Activated naive CD4-positive, alpha-beta T cell treated with anti-CD3 and anti-CD28 coated beads, Interleukin-2, amount 50 U/mL, for 16 hours (primary cell): ENCODE data around the gene UBE2E1.

Experiments
- DNase-seq: peaks from one replicate; pipeline ENCODE4 v3.0.0-alpha.2; 2020

The UBE2E1 gene

DNA sequence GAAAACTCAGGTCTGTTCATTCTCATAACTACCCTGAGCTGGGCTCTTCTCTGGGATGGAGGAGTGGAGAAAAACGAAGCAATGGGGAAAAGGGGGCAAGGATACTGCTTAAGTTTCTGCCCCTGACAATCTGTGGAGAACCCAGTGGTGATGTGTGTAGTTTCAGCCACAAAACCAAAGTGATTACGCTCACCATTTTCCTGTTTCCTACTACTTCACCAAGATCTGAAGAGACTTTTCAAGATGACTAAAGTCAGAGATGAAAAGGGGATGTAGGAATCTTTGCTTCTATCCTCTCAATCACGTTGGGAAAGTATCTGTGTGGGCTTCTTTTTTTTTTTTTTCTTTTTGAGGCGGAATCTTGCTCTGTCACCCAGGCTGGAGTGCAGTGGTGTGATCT is 8.3 kb upstream of the UBE2E1 start:
- no peak for DNase-seq

DNA sequence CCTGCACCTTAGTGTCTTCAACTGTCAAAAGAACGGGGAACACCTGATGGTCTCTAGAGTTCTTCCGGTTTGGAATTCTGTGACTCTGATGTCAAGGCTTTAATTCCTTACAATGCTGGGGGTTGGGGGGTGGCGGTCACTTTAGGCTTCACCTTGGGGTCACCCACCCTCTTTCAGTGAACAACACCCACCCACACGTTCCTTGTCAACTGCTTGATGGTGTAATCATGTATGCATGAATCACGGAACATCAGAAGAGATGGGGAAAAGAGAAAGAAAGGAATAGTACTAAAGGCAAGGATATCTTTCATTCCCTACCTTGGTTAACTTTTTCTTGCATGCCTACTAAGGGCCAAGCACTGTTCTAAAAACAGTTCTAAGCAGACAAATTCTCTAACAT is 7.3 kb upstream of the UBE2E1 start:
- no peak for DNase-seq

DNA sequence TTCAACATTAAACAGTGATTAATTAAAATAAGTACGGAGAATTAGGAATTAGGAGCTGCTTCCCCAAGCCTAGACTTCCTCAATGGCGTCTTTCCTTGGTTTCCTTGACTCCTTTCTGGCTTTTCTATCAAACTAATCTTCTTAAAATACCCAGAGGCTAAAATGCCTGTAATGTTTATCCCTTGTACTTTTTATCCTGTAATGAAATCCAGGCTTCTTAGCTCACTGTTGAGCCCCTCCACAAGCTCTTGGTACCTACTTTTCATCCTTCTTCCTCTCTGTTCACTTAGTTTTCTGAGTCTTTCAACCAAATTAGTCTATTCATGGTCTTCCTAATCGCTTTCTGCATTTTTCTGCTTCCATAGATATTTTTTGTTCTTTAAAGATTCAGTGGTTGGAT is 6.9 kb upstream of the UBE2E1 start:
- DNase-seq: no peak

DNA sequence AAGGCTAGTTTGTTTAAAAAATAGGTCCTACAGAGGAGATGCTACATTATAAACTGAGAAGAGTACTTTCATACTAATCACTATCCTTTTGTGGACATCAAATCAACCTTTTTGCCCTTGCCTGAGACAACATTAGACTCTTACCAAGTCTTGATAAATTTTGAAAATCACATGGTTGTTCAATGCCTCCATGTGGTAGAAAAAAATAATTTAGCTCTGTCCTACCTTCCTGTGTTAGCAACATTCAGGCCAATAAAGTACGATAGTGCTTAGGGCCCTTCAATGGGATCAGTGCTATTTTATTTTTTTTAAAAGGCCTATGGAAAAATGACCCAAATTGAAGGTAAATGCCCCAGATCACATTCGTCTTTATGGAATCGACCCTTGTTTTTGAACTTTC is 5.0 kb upstream of the UBE2E1 start:
- no peak for DNase-seq

DNA sequence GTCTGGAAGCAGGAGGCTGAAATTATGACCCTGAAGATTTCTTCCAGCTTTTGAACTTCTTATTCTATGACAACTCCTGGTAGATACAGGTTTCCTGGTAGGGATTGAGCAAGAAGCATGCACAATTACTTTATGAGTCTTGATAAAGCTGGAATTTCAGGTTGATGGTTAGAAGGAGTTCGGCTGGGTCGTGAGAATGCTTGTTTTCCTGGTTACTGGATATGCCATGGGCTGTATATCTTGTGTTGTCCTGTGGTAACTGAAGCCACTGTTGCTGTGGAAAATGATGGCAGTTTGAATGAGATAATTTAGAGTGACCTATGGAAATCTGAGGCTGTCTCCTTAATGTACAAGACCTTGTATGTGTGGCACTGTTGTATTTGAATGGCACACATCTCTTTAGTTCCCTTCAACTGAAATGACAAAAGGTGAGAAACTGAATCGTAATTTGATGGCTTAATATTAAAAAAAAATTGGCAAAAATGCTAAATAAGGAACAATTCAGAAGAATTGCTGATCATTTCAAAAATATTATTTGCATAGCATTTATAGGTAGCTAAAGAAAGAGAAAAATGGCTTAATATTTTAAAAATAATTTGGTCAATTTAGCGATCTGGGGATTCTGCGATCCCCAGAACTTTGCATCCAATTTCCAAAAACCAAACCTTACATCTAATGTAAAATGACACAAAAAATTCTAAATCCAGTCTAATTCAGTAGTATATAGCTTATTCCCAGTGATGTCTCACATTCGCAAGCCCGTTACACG is 1.1 kb upstream of the UBE2E1 start:
- DNase-seq: no peak

DNA sequence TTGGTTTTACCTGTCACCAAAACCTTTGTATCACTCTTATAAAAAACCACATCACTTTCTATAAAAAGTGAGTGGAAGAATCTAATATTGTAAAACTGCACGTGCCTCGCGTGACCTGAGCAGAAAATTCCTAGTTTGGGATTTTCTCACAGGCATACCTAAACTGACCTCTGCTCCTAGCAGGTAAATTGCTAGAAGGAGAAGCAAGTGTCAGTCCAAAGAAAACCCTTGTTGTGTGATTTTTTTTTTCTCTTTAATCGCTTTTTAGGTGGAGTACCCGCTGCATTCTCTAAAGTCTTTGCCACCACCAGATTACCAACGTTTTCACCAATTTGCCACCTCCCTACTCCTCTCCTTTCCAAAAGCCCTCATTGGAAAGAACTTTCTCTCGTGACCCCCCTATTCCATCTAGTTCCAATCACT is 534 bp upstream of the UBE2E1 start:
- DNase-seq: no peak

DNA sequence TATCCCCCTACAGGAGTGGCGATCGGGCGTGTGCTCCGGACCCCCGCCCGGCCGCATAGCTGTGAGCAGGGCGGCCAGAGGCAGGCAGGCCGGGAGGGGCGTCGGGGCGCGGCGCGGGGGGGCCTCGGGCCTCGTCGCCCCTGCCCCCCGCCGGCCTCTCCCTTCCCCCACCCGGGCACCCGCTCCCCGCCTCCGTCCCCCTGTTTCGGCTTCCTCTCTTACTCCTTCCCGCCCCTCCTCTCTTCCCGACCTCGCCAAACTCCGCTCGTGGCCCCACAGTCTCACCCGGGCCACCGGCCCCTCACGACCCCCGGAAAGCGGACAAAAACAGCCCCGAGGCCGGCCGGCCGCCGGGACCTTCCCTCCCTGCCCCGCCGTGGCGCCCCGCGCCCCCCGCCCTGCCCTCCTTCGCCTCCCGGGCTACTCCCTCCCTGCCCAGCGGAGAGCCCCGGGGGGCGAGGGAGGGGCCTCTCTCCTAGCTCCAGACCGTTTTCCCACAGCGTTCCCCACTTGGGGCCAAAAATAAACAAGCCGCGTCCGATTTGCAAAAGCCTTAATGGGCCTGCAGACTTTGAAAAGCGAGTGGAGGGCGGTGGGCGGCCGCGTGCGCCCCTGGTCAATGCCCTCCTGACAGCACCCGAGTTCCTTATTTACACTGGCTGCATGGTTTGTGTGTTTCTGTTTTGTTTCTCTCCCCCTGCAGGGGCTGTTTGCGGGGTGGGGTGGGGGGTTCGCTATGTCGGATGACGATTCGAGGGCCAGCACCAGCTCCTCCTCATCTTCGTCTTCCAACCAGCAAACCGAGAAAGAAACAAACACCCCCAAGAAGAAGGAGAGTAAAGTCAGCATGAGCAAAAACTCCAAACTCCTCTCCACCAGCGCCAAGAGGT is 1.0 kb downstream of the UBE2E1 start:
- DNase-seq: peak; percentile 19

DNA sequence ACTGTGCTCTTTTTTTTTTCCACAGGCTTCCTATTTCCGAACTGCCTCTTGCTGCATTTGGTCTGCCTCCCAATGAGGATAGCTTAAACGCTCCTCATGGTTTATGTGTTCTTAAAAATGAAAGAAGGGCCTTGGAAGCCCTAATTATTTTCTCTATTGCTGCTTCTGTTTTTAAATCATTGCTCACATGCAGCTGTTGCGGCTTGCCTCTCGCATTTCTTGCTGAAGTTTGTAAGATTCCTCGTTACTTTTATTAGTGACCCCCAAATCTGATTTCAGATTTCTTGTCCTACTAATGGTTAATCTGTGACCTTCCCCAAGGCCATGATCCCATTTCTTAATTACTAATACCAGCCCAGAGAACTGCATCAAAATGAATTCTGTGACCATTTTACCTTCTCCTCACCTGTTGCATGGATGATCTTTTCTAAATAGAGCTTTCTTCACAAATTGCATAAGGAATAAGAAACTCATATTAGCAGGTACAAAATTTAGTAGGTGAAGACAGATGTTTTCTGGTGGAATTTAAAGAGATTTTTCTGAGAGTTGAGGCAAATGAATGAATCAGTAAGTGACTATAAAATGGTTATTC is 1.8 kb downstream of the UBE2E1 start:
- DNase-seq: no peak

DNA sequence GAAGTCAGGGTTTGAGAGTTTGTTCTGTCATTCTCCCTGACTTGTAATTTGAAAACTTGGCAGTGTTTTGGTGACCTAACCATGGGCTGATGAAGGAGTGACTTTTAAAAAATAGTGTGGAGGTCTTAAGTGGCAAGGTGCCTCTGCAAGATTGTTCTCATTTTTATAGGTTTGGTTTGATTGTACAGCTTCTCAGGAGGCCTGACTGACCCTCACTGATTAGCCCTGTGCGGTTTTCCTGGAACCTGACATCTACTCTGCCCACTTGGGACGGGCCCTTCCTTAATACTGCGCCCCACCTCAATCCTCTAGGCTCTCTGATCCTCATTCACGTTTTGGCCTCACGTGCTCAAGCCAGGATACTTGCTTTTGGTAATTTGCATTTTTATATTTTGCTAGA is 2.8 kb downstream of the UBE2E1 start:
- no peak for DNase-seq

DNA sequence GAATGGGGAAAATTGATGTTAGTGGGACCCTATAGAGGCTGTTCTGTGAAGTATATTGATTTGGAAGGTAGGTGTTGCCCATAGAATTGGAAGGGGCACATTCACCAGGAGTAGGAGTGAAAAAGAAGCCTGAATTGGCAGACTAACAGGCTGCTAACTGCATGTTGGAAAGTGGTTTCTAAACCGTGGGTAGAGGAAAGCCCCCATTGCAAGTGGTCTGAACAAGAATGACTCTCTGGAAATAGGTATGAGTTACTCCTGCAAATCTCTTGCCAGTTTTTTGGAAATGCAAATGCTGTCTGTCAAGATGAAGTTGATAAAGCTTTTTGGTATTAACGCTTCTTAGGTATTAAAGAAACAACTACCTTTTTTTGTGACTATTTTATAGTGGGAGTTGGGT is 3.5 kb downstream of the UBE2E1 start:
- DNase-seq: no peak

DNA sequence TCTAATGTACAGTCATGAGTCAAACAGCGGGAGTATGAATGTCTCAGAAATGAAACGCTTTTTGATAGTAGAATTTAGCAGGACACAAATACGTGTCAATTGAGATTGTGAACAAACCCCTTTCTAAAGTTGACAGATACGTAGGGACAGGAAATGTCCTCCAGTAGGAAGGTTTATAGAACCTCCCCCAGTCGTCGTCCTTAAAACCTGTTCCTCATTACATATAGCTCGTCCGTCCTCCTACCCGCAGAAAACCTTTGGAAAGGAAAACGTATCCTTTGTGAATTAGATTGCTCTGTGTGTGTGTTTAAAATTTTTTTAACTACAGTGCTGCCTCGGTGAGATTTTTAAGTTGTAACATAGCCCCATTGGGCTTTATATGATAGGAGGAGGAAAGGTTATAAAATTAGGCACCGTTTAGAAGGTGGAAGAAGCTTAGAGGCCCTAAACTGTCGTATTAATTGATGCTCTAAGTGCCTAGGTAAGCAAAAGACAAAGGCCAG is 4.1 kb downstream of the UBE2E1 start:
- DNase-seq: no peak

DNA sequence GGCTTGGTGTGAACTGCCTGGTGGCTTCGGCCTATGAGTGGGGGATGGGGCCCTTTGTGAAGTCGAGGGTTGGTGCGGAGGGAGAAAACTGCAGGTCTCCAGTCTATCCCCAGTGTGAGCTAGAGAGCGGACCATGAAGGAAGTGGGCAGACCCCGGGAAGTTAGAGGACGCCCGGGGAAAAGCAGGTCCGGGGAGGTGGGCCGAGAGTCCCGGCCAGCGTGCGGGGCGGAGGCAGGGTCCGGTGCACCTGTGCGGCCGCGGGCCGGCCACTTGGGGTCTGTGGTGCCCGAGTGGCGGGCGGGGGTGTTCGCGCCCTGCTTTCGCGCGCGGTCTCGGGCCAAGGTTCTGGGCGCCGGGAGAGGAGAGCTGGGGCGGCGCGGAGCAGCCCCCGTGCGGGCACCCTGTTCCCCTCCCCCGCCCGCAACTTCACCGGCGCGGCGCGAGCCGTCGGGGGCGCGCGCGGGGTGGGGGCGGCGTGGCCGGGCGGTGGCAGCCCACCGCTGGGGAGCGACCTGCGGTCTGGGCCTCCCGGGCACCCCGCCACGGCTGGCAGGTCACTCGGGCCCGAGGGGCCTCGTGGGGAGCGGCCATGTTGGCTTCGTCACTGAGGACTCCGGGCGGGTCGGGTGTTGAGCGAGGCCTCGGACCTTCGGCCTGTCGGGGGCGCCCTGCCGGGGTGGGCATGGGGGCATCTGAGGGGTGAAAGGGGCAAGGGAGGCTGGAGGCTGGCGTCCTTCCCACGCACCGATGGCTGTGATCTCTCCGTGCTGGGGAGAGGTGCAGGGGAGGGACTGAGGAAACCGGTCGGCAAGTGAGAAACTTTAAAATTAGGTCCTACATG is 4.8 kb downstream of the UBE2E1 start:
- DNase-seq: peak; percentile 54

DNA sequence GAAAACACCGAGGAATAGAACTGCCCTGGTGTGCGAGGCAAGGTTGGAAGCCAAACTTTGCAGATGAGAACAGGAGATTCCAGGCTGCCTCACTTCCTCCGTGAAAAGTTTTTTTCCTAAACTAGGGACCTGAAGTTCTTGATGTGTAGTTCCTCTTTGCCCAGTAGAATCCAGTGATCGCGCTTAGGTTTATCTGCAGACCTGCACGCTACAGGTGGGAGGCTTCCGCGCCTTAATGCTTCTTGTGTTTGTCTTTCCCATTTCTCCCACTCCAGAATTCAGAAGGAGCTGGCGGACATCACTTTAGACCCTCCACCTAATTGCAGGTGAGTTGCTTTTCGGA is 5.4 kb downstream of the UBE2E1 start:
- no peak for DNase-seq

DNA sequence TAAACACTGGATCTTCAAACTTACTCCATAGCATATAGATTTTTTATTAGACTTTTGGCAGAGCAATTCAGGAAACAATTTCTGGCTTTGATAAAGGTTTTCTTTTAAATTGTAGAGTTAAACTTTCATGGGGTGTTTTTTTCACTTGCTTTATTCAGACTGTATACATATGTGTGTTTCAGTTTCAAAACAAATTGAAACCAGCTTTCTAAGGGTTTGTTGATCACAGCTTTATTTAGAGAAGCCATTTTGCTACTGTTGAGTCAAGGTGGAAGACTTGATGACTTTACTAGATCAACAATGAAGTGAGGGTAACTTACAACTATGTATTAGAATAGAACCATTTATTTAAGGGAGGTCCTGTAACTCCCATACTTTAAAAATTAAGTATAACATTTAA is 6.2 kb downstream of the UBE2E1 start:
- no peak for DNase-seq

DNA sequence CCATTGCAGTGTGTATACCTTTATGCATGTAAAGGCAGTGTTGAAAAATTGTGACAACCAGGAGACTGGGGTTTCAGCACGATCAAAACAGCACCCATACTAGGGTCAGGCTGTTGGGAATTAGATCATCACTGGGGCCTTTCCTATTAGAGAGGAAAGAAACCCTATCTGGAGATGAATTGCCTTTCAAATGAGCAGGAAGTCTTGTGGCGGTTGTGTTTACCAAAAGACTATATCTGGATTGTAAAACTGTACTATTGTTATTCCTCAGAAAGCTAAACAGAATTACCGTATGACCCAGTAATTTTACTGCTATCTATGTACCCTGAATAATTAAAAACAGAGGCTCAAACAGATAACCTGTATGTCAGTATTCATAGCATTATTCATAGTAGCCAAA is 10.1 kb downstream of the UBE2E1 start:
- no peak for DNase-seq

DNA sequence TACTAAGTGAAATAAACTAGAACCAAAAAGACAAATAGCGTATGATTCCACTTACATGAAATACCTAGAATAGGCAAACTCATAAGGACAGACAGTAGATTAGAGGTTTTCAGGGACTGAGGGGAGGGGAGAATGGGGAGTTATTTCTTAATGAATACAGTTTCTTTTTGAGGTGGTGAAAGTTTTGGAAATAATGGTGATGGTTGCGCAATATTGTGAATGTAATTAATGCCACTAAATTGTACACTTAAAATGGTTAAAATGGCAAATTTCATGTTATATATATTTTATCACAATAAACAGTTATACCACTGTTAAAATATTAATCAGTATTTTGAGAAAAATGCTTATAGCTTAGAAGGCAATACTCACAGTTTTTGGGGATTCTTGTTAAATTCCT is 11.0 kb downstream of the UBE2E1 start:
- no peak for DNase-seq

DNA sequence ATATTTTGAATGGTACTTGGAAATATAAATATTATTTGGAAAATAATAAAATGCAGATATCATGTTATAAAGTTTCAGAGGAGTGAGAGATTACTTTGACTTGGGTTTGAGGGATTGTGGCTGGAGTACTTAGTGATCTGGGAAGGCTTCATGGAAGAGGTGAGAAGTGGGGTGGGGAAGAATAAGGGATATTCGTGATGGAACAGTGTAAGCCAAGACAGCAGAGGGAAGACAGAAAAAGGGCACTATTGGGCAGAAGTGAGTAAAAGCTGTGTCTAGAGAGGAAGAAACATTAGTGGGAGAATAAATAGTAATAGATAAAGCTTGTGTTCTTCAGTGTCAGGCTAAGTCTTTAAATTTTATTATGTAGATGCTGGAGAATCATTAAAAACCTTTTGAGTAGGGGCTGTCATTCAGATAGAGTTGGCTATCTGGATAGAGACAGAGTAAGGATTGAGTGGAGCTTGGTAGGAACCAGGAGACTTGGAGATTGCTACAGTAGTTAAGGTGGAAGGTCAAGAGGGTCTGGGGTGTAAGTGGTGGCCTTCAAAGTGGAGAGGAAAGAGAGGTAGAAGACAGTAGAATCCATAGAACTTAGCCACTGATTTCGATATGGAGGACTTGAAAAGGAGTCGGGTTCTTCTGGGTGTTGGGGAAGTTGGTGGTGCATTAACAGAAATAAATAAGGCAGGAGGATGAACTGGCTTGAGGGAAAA is 11.9 kb downstream of the UBE2E1 start:
- DNase-seq: no peak

DNA sequence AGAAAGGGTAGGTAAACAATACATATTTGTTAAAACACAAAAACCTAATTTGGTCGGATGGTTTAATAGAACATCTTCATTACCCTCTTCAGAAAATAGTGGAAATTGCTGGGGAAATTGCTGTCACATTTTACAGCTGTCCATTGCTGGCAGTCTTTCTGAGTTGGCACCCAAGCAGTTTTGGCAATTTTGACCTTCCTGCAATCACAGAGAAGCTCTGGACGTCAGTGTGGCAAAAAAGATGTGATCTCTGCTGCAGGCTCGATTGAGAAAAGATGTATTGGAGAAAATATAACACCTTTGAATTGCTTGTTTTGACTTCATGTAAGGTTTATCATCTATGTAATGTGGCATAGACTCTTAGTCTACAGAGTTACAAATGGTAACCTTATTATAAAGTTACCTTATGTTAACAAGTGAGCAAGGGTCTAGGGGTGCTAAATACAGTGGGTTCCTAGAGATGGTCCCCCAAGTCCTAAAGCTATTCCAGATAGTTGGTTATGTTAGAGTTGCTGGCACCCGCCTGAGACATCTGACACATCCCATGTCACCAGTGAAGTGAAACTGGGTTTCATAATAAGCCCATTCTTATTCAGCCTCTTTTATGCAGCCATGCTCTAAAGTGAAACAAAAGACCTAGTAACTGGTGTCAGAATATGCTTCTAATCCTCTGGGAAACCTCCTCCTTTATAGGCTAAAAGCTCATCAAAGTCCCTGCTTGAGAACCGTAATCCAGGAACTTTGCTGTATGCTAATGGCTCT is 14.0 kb downstream of the UBE2E1 start:
- DNase-seq: no peak

DNA sequence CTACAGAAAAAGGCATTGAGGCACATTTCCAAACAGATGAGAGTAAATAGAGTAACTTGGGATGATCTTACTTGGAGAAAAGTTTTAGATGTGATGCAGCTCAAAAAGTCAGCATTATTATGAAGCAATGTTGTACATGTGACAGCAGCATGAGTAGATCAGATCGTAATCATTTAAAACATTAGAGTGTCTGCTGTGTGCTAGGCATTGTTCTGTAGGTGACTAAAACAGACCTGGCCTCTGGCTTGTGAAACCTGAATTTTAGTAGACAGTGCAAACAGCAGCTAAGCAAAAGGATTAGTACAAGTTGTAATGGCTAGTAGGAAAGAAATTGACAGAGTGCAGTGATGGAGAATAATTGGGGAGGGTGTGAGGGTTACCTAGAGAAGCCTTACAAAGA is 15.1 kb downstream of the UBE2E1 start:
- no peak for DNase-seq

DNA sequence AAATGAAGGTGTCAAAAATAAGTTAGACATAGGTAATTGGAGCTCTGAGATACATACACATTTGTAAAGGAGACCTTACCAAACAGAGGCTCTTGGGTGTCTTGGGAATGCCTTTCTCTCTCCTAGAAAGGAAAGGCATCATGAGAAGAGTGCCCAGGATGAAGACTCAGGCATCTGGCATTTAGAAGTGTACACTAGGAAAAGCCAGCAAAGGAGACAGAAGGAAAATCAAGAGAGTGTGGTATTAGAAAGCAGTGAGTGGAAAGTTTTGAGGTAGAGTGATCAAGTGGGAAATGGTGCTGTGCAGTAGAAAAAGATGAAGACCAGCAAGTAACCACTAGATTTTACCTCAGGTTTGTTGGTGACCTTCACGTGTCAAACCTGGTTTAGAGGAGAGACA is 16.1 kb downstream of the UBE2E1 start:
- DNase-seq: no peak

DNA sequence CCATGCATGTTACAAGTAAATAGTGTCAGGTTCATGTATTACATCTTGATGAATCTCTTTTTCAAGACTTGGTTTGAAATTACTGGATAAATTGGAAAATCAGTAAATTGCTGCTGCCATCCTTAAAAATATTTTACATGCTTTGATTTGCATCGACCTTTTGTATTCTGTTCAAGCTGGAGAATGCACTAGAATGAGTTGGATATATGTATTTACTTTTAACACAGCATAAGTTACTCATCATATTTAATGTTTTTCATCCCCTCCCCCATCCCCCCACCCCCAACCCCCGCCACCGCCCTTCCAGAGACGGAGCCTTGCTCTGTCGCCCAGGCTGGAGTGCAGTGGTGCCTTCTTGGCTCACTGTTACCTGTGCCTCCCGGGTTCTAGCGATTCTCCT is 16.8 kb downstream of the UBE2E1 start:
- no peak for DNase-seq

DNA sequence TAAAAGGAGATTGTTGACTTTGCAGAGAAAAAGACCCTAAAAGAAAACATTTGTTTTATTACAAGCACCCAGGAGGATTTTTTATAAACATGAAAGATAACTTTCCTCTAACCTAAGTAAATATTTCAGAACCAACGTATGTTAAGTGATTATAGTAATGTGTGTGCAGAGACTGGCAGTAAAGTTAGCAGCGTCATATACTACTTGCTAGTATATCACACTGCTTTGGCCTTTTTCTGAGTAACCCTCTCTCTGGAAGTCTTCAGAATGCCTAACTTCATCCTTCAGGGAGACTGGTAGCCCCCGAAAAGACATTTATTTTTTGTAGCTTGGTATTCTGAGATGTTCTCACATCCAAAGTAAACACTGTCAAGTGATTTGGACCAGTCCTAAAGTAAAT is 17.9 kb downstream of the UBE2E1 start:
- no peak for DNase-seq
